ENCODE results near the gene FURIN. TPM values are rescaled to one million over a fixed set of nuclear protein-coding genes. Genes with fewer than 3 reads are reported as not detected.

Gene FURIN
- total RNA-seq, 5 donors from 2014 or later (not counting 1 experiment from before 2014, with no cell fraction given), result 52.8 to 74.0 (median 61.4) TPM

GRCh38 chr15:90860450-90860849, 7.9 kb upstream of the FURIN start:
- DNase-seq (no peak), ATAC-seq (replicated peaks in 1 of 4) (no peak)
- H3K4me1 ChIP-seq (ENCODE audit: control insufficient read depth in 1 of 2, extremely low read depth in 1 of 2, insufficient read depth in 2 of 2, low read length in 2 of 2), result peaks cover 3 to 30% of the 10 kb centered on the region in 2 experiments
- H3K4me3 ChIP-seq (ENCODE audit: control insufficient read depth in 1 of 2, extremely low read depth in 1 of 2, low read length in 1 of 2), result no peak overlapping the region
- Mint-ChIP-seq H3K27me3 (no peaks in the 10 kb centered on the region), H3K27ac (no peak overlapping the region), H3K4me3 (no peak overlapping the region), H3K9me3 (no peaks in the 10 kb centered on the region), H3K36me3 (no peaks in the 10 kb centered on the region), H3K4me1 (peaks cover 18 to 33% (median 32%) of the 10 kb centered on the region in 3 donors)
- CTCF ChIA-PET, result no interaction called here
- 95% methylated on average over 6 of the region's 7 CpGs for WGBS (ENCODE audit: insufficient coverage)
- H3K36me3 ChIP-seq (ENCODE audit: control insufficient read depth in 2 of 2, extremely low read depth in 1 of 2, insufficient read depth in 1 of 2, low read length in 1 of 2), result no peaks in the 10 kb centered on the region
- POLR2A ChIA-PET, result no interaction called here
- H3K9me3 ChIP-seq, result no peaks in the 10 kb centered on the region
- no peaks in the 10 kb centered on the region for H3K27me3 ChIP-seq (replicated peaks in 1 of 2; ENCODE audit: control insufficient read depth in 2 of 2, extremely low read depth in 1 of 2, insufficient read depth in 2 of 2, low read length in 1 of 2)
- no peak overlapping the region for H3K27ac ChIP-seq (ENCODE audit: low read length)

- no peaks in the 10 kb centered on the region for H3K36me3 ChIP-seq (ENCODE audit: control insufficient read depth in 2 of 2, extremely low read depth in 1 of 2, insufficient read depth in 1 of 2, low read length in 1 of 2)
- Mint-ChIP-seq H3K27me3 (no peaks in the 10 kb centered on the region), H3K4me1 (peaks cover 17 to 26% (median 26%) of the 10 kb centered on the region in 3 donors), H3K4me3 (no peak overlapping the region), H3K36me3 (no peaks in the 10 kb centered on the region), H3K9me3 (no peaks in the 10 kb centered on the region), H3K27ac (no peak overlapping the region)
- no peak for ATAC-seq (replicated peaks in 1 of 4)
- 93% methylated on average over 8 of the region's 14 CpGs for WGBS (ENCODE audit: insufficient coverage)
- no peak overlapping the region for H3K27ac ChIP-seq (ENCODE audit: low read length)
- no peaks in the 10 kb centered on the region for H3K9me3 ChIP-seq
- DNase-seq, result no peak
- H3K4me1 ChIP-seq (ENCODE audit: control insufficient read depth in 1 of 2, extremely low read depth in 1 of 2, insufficient read depth in 2 of 2, low read length in 2 of 2), result peaks cover 3 to 26% of the 10 kb centered on the region in 2 experiments
- ChIA-PET CTCF (no interaction called here), POLR2A (no interaction called here)
- no peak overlapping the region for H3K4me3 ChIP-seq (ENCODE audit: control insufficient read depth in 1 of 2, extremely low read depth in 1 of 2, low read length in 1 of 2)
- no peaks in the 10 kb centered on the region for H3K27me3 ChIP-seq (replicated peaks in 1 of 2; ENCODE audit: control insufficient read depth in 2 of 2, extremely low read depth in 1 of 2, insufficient read depth in 2 of 2, low read length in 1 of 2)
Observed at GRCh38 chr15:90860942-90861675, 7.3 kb upstream of the FURIN start.

- H3K27me3 ChIP-seq (replicated peaks in 1 of 2; ENCODE audit: control insufficient read depth in 2 of 2, extremely low read depth in 1 of 2, insufficient read depth in 2 of 2, low read length in 1 of 2), result no peaks in the 10 kb centered on the region
- WGBS (ENCODE audit: insufficient coverage), result no CpG with 5 or more reads among the region's 6 CpGs
- peaks cover 7 to 13% (median 13%) of the 10 kb centered on the region in 3 donors for H3K4me1 Mint-ChIP-seq
- no peaks in the 10 kb centered on the region for H3K27me3 Mint-ChIP-seq
- no peak for DNase-seq
- H3K9me3 ChIP-seq, result no peaks in the 10 kb centered on the region
- no peak overlapping the region for H3K27ac Mint-ChIP-seq
- ChIA-PET POLR2A (no interaction called here), CTCF (no interaction called here)
- H3K9me3 Mint-ChIP-seq, result no peaks in the 10 kb centered on the region
- no peak for ATAC-seq (replicated peaks in 1 of 4)
- H3K36me3 Mint-ChIP-seq, result no peaks in the 10 kb centered on the region
- H3K4me3 ChIP-seq (ENCODE audit: control insufficient read depth in 1 of 2, extremely low read depth in 1 of 2, low read length in 1 of 2), result no peak overlapping the region
- H3K36me3 ChIP-seq (ENCODE audit: control insufficient read depth in 2 of 2, extremely low read depth in 1 of 2, insufficient read depth in 1 of 2, low read length in 1 of 2), result no peaks in the 10 kb centered on the region
- peaks cover 0 to 13% of the 10 kb centered on the region in 2 experiments for H3K4me1 ChIP-seq (ENCODE audit: control insufficient read depth in 1 of 2, extremely low read depth in 1 of 2, insufficient read depth in 2 of 2, low read length in 2 of 2)
- H3K27ac ChIP-seq (ENCODE audit: low read length), result no peak overlapping the region
- H3K4me3 Mint-ChIP-seq, result no peak overlapping the region
Observed at GRCh38 chr15:90862487-90862886, 5.9 kb upstream of the FURIN start.

DNA sequence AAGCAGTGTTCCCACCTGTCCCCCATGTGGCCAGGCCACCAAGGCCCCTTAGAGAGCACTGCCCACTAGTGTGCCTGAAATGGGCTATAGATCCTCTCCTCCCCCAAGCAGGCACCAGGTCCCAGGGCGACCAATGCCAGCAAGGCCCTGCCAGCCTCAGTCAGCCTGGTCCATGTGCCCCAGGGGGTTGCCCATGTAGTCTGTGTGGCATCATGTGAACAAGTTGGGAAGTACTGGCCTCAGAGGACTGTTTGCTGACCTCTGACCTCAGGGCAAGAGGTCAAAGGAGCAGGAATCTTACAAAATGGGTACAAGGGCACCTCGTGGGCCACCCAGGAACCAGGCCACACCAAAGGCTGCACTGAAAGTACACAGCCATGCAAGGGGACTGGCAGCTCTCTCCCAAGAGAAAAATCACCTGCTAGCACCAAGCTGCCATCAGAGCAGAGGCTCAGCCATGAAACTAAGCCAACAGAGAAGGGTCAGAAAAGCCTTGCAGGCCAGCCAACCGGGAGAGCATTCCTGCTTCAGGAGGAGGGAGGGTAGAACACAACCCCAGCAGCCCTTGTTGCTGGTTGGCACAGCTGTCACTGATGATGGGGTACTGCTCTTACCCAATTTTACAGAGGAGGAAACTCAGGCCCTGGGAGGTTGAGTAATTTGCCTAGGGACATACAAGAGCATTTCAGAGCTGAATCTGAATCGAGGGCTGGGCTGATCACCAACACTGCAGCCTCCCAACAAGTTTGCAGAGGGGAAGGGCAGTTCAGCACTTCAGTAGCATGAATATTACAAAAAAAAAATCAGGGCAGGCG, 5.2 kb upstream of the FURIN start:
- DNase-seq (no peak), ATAC-seq (replicated peaks in 1 of 4) (no peak)
- Mint-ChIP-seq H3K36me3 (no peaks in the 10 kb centered on the region), H3K27me3 (no peaks in the 10 kb centered on the region), H3K4me3 (no peak overlapping the region), H3K27ac (peak overlapping the region in 1 of 2 donors; percentile 39), H3K9me3 (no peaks in the 10 kb centered on the region), H3K4me1 (peaks cover 2 to 9% (median 7%) of the 10 kb centered on the region in 3 donors)
- no peak overlapping the region for H3K4me3 ChIP-seq (ENCODE audit: control insufficient read depth in 1 of 2, extremely low read depth in 1 of 2, low read length in 1 of 2)
- no peaks in the 10 kb centered on the region for H3K9me3 ChIP-seq
- H3K36me3 ChIP-seq (ENCODE audit: control insufficient read depth in 2 of 2, extremely low read depth in 1 of 2, insufficient read depth in 1 of 2, low read length in 1 of 2), result no peaks in the 10 kb centered on the region
- 79% methylated on average over 3 of the region's 5 CpGs for WGBS (ENCODE audit: insufficient coverage)
- H3K27ac ChIP-seq (ENCODE audit: low read length), result no peak overlapping the region
- ChIA-PET POLR2A (no interaction called here), CTCF (no interaction called here)
- H3K4me1 ChIP-seq (ENCODE audit: control insufficient read depth in 1 of 2, extremely low read depth in 1 of 2, insufficient read depth in 2 of 2, low read length in 2 of 2), result peaks cover 0 to 6% of the 10 kb centered on the region in 2 experiments
- H3K27me3 ChIP-seq (replicated peaks in 1 of 2; ENCODE audit: control insufficient read depth in 2 of 2, extremely low read depth in 1 of 2, insufficient read depth in 2 of 2, low read length in 1 of 2), result no peaks in the 10 kb centered on the region

GRCh38 chr15:90863987-90864386, 4.4 kb upstream of the FURIN start:
- POLR2A ChIA-PET, result no interaction called here
- DNase-seq, result no peak
- Mint-ChIP-seq H3K27ac (no peak overlapping the region), H3K4me3 (no peak overlapping the region), H3K4me1 (peaks cover 7 to 12% (median 8%) of the 10 kb centered on the region in 3 donors), H3K27me3 (no peaks in the 10 kb centered on the region), H3K9me3 (no peaks in the 10 kb centered on the region), H3K36me3 (no peaks in the 10 kb centered on the region)
- Histone ChIP-seq H3K27ac (ENCODE audit: low read length) (no peak overlapping the region), H3K4me3 (ENCODE audit: control insufficient read depth in 1 of 2, extremely low read depth in 1 of 2, low read length in 1 of 2) (no peak overlapping the region), H3K36me3 (ENCODE audit: control insufficient read depth in 2 of 2, extremely low read depth in 1 of 2, insufficient read depth in 1 of 2, low read length in 1 of 2) (no peaks in the 10 kb centered on the region), H3K9me3 (no peaks in the 10 kb centered on the region), H3K27me3 (replicated peaks in 1 of 2; ENCODE audit: control insufficient read depth in 2 of 2, extremely low read depth in 1 of 2, insufficient read depth in 2 of 2, low read length in 1 of 2) (no peaks in the 10 kb centered on the region), H3K4me1 (ENCODE audit: control insufficient read depth in 1 of 2, extremely low read depth in 1 of 2, insufficient read depth in 2 of 2, low read length in 2 of 2) (peaks cover 0 to 9% of the 10 kb centered on the region in 2 experiments)
- whole genome bisulfite sequencing (ENCODE audit: insufficient coverage), result 71% methylated on average over 3 of the region's 4 CpGs
- ATAC-seq (replicated peaks in 1 of 4), result no peak
- CTCF ChIA-PET, result no interaction called here

GRCh38 chr15:90864507-90864906, 3.9 kb upstream of the FURIN start:
- ChIA-PET POLR2A (interaction anchor here in 1 of 2 donors (0.7 kb wide), 1 partner anchor 292 kb away, joined by 4 read pairs; no protein-coding TSS in a partner anchor), CTCF (no interaction called here)
- no peaks in the 10 kb centered on the region for H3K9me3 Mint-ChIP-seq
- WGBS (ENCODE audit: insufficient coverage), result 91% methylated on average over 9 of the region's 10 CpGs
- H3K4me3 Mint-ChIP-seq, result no peak overlapping the region
- Histone ChIP-seq H3K4me3 (ENCODE audit: control insufficient read depth in 1 of 2, extremely low read depth in 1 of 2, low read length in 1 of 2) (no peak overlapping the region), H3K4me1 (ENCODE audit: control insufficient read depth in 1 of 2, extremely low read depth in 1 of 2, insufficient read depth in 2 of 2, low read length in 2 of 2) (peaks cover 0 to 11% of the 10 kb centered on the region in 2 experiments), H3K36me3 (ENCODE audit: control insufficient read depth in 2 of 2, extremely low read depth in 1 of 2, insufficient read depth in 1 of 2, low read length in 1 of 2) (no peaks in the 10 kb centered on the region), H3K9me3 (no peaks in the 10 kb centered on the region), H3K27me3 (replicated peaks in 1 of 2; ENCODE audit: control insufficient read depth in 2 of 2, extremely low read depth in 1 of 2, insufficient read depth in 2 of 2, low read length in 1 of 2) (no peaks in the 10 kb centered on the region), H3K27ac (ENCODE audit: low read length) (no peak overlapping the region)
- H3K36me3 Mint-ChIP-seq, result no peaks in the 10 kb centered on the region
- H3K27me3 Mint-ChIP-seq, result no peaks in the 10 kb centered on the region
- ATAC-seq (replicated peaks in 1 of 4), result no peak
- DNase-seq, result no peak
- peaks cover 10 to 13% (median 11%) of the 10 kb centered on the region in 3 donors for H3K4me1 Mint-ChIP-seq
- no peak overlapping the region for H3K27ac Mint-ChIP-seq
